Stimulated activated CD4-positive, alpha-beta T cell treated with anti-CD3 and anti-CD28 coated beads, TNF-alpha, amount 100 ng/mL, for 48 hours (primary cell): ENCODE results near the gene NOTCH1.
A peak's percentile ranks its signal among the peaks of the same experiment; 100 is the strongest.
"Not testable (repeated sequence)": the region's sequence is repeated elsewhere in the genome, so short reads cannot be mapped to it uniquely, and the experiment has no call there.

Experiments used
- DNase-seq, 3 donors: peaks; one replicate each; pipeline ENCODE4 v3.0.0-alpha.2; 2020; ENCODE audit warnings: low read depth in 3 of 3

NOTCH1 gene

DNA sequence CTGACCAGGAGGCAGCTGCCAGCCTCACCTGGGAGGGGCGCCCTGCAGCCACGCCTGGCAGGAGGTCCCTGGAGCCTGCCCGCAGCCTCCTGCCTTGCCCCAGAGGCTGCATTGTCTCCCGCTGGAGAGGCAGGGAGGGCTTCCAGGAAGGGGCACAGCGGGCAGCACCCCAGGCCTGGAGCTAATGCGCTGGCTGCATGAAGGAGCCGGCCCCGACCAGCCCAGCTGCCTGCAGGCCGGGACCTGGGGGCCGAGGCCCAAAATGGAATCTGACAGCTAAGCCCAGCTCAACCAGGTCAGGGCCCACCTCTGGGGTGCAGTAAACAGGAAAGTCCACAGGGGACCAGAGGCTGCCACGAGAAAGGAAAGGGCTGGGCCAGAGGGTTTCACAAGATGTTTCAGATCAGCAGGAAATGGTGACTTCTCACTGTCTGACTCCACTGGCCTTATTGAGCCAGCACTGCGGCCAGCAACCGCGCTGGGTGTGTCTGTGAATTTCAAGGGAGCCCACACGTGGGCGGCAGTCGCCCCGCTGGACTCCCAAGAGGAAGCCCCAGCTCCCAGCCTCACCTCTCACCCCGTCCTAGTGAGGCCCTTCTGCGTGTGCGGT is 18.6 kb upstream of the NOTCH1 start:
- no peak for DNase-seq

- DNase-seq = no peak
These were observed 17.9 kb upstream of the NOTCH1 start for GRCh38 chr9:136563646-136564325.

- DNase-seq = no peak
These were observed 17.1 kb upstream of the NOTCH1 start for GRCh38 chr9:136562746-136563495.

- no peak for DNase-seq
These were observed 15.9 kb upstream of the NOTCH1 start for GRCh38 chr9:136561779-136562178.

DNA sequence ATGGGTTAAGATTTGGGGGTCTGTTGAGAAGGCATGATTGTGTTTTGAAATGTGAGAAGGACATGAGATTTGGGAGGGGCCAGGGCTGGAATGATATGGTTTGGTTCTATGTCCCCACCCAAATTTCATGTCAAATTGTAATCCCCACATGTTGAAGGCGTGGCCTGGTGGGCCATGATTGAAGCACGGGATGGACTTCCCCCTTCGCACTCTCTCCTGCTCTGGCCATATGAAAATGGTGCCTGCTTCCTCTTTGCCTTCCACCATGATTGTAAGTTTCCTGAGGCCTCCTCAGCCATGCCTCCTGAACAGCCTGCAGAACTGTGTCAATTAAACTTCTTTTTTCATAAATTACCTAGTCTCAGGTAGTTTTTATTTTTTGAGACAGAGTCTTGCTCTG is 14.7 kb upstream of the NOTCH1 start:
- no peak for DNase-seq

GRCh38 chr9:136559371-136559770 is 13.5 kb upstream of the NOTCH1 start:
- DNase-seq = not testable (repeated sequence)

DNA sequence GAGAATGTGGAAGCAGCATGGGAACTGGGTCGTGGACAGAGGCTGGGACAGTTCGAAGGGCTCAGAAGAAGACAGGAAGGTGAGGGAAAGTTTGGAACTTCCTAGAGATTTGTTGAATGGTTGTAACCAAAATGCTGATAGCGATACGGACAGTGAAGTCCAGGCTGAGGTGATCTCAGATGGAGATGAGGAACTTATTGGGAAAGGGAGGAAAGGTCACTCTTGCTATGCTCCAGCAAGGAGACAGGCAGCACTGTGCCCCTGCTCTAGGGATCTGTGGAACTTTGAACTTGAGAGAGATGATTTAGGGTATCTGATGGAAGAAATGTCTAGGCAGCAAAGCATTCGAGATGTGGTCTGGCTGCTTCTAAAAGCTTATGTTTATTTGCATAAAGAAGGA is 13.0 kb upstream of the NOTCH1 start:
- not testable (repeated sequence) for DNase-seq

- no peak for DNase-seq
These were observed 12.5 kb upstream of the NOTCH1 start for GRCh38 chr9:136558373-136558772.

DNA sequence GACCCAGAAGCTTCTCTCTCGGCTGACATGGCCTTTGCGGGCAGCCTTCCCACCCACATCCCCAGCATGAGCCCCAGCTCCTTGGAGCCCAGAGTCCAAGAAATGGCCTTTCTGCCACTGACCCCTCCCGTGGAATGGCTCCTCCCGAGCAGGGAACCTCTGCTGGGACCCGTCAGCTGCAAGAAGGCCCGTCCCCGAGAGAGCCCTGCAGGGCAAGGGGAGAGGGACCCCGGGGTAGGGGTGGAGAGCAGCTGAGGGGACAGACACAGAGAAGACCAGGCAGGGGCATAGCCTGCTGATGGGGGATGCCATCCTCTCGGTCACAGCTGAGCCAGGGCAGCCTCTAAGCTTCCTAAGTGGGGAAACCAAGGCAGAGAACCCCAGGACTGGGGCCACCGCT is 11.2 kb upstream of the NOTCH1 start:
- no peak for DNase-seq

DNA sequence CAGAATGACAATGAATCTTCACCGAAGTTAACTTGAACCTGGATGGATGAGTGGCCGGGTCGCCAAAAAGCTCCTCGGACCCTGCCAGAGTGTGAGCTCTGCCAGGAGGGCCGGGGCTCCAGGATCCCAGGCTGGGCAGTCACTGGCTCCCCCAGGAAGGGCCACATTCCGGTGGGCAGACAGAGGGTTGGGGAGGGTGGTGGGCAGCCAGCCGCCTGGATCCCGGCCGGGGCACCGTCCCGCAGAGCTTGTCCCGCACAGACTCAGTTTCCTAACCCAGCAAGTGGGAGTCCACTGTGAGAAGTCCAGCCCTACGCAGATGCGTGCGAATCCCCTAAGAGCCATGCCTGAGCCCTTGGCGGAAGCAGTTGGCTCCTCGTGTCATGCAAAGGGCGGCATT is 10.3 kb upstream of the NOTCH1 start:
- no peak for DNase-seq

GRCh38 chr9:136554870-136555269 is 9.0 kb upstream of the NOTCH1 start:
- no peak for DNase-seq

DNA sequence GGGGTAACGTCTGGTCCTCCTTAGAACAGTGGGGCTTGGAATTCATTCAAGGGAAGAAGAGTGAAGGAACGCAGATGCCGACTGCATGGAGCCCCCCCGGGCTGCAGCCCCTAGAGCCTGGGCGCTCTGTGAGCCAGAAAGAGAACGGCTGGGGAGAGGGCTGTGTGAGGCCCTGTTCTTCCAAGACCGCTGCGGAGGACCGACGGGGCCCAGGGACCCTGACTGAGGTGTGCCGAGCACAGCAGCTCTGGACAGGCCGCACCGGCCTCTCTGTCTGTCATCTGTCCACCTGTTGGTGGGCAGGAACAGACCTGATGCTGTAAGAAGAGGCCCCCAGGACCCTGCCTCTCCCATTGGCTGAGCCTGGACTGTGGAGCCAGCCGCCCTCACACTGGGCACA is 7.7 kb upstream of the NOTCH1 start:
- no peak for DNase-seq

GRCh38 chr9:136552117-136552703 is 6.4 kb upstream of the NOTCH1 start:
- no peak for DNase-seq

DNA sequence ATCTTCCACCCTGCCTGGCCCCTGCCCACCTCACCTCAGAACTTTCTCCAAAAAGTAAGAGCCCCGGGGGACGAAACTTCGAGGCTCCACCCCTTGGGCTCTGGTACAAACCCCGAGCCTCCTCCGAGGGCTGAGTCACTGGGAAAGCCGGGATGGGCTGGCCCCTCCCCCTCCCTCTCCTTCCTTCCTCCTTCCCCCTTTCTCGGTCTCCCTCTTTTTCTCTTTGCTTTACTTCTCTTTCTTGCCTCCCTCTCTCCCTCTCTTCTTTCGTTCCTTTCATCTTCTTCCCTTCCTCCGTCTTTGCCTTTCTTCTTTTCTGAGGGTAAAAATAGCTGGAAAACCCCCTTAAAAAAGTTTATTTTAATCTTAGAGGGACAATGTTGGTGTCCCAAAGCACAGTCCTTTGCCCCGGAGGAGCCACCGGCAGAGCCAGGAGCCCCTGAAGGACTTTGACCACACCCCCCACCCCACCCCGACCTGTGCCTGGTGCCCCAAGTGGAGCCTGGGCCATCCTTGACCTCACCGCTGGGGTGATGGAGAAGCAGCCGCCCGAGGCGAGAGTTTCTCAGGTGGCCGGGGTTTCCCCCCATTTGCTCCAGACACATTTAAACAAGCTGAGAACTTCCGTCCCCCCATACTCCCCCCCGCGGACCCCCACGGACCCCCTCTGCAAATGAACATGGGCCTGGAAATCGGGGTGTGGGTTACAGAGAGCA is 5.7 kb upstream of the NOTCH1 start:
- DNase-seq = no peak

- no peak for DNase-seq
These were observed 4.8 kb upstream of the NOTCH1 start for GRCh38 chr9:136550439-136551289.

DNA sequence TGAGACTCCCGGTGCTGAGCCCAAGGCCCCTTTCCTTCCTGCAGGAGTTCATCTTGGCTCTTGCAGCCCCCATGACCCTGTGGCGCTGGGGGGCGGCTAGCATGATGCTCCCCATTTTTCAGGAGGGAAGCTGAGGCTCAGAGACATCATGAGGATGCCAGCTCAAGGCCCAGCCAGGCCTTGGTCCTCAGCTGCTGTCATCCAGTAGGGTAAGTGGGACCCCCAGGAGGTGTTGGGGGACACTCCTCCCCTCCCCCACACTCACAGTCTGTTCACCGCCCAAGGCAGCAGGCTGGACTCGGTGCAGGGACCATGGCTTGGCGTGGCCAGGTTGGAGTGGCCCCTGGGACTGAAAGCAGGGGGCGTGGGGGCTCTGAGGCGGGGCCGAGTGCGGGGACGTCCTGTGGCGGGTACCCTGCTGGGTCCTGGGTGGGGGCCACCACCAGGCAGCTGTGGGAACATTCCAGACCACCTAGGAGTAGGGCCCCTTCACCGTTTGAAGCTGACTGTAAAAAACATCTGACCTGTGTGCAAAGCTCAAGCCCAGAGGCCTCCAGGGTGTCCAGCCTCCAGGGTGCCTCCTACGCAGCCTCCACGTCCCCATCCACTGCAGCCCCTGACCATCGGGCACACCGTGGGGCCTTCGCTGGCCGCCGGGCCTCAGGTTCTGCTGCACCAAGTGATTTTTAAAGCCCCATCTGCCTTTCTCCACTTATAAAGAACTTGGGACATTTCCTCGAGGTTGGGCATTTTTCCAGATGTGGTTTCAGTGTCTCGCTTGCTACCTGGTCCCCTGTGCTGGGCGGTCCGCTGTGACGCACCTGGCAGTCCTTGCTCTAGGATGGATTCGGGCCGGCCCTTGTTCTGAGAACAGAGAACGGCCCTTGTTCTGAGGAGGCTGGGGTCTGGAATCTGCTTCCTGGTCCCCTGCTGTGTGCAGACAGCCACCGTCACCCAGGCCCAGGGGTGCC is 3.4 kb upstream of the NOTCH1 start:
- no peak for DNase-seq

- no peak for DNase-seq
These were observed 1.8 kb upstream of the NOTCH1 start for GRCh38 chr9:136547508-136548215.

DNA sequence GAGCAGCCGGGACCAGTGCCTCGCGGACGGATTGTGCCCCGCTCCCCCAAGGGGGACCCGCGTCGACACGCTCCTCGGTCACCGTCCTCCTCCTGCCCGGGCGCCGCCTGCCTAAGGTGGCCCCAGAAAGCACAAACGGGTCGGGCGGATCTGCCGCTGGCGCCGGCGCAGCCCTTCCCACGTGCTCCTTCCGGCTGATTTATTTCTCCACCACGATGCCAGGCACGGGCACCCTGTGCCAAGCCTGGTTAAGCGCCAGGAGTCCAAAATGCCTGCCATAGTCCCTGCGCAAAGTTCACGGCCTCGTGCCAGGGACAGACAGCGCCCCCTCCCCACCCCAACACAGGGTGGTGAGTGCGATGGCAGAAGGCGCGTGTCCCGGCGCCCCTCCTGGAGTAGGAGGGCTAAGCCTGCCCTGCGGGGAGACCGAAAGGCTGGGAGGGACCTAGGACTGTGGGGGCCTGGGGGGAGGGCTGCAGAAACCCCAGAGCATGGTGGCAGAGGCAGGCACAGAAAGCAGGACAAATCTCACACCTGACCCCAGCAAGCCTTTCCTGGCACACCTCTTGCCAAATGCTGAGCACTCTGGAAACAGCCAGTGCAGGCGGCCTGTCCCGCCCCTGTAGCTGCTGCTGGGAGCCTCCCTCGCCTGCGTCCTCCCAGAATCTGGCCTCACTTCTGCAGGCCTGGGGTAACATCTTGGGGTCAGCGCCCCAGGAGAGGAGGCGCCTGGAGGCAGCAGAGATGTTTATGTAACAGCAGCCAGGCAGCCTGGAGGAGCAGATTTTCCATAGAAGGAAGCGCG is 1.1 kb upstream of the NOTCH1 start:
- peak in 1 of 3 donors; percentile 22 for DNase-seq

DNA sequence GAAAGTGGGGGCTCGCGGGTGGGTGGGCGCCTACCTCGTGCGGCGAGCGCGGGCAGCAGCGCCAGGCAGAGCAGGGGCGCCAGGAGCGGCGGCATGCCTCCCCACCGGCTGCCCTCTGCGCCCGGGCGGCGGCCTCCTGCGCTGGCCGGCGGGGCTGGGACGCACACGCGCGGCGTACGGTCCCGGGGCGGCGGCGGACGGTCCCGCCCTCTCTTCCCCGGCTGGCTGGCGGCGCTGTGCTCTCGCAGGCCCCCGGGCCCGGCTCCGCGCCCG is 220 bp downstream of the NOTCH1 start:
- DNase-seq = no peak
